Left ventricle myocardium inferior (tissue), 1 donor: ENCODE data around the gene RIMS3. TPM values are rescaled to one million over a fixed set of nuclear protein-coding genes. Genes with fewer than 3 reads are reported as not detected.

Source experiments
- DNase-seq: peaks from one replicate; pipeline ENCODE4 v3.0.0-alpha.2; 2020
- H3K27ac ChIP-seq: fragments of 200-600 bp; replicated peaks from 2 replicates; pipeline ENCODE4 v1.8.0; 2021
- H3K27me3 ChIP-seq: fragments of 200-600 bp; 2 replicates; pipeline ENCODE4 v1.8.0; 2021; ENCODE audit warnings: low read depth
- H3K36me3 ChIP-seq: fragments of 200-600 bp; 2 replicates; pipeline ENCODE4 v1.8.0; 2021
- H3K4me1 ChIP-seq: fragments of 200-600 bp; 2 replicates; pipeline ENCODE4 v1.8.0; 2021
- H3K4me3 ChIP-seq: fragments of 200-600 bp; 2 replicates; pipeline ENCODE4 v1.8.0; 2021; ENCODE audit warnings: mild to moderate bottlenecking, moderate library complexity
- H3K9me3 ChIP-seq: fragments of 200-600 bp; replicated peaks from 2 replicates; pipeline ENCODE4 v1.8.0; 2021
- intact Hi-C: fragments of 100-400 bp; cut with micrococcal nuclease; formaldehyde crosslinking; loops from one replicate; pipeline ENCODE4 v1.11.0; 2022
- total RNA-seq: library from RNA; stranded (reverse); fragmentation: NEBNext Ultra II Directional; extraction: Animal tissue kit (Norgen Biotek cat#: 25700); gene quantifications from one replicate; pipeline ENCODE4 v1.2.1, GENCODE V29; 2021
- TF ChIP-seq, protein P1 (sequence below): fragments of 200-600 bp; IDR thresholded peaks from 2 replicates; pipeline ENCODE4 v1.8.0; 2021; ENCODE audit warnings: antibody characterized with exemption, mild to moderate bottlenecking, borderline replicate concordance
- donor health status: DM: no; HTN: yes; CAD: no; lungs with severe emphysema.

Gene RIMS3
- total RNA-seq, 1 donor from 2014 or later = 0.74 TPM

DNA sequence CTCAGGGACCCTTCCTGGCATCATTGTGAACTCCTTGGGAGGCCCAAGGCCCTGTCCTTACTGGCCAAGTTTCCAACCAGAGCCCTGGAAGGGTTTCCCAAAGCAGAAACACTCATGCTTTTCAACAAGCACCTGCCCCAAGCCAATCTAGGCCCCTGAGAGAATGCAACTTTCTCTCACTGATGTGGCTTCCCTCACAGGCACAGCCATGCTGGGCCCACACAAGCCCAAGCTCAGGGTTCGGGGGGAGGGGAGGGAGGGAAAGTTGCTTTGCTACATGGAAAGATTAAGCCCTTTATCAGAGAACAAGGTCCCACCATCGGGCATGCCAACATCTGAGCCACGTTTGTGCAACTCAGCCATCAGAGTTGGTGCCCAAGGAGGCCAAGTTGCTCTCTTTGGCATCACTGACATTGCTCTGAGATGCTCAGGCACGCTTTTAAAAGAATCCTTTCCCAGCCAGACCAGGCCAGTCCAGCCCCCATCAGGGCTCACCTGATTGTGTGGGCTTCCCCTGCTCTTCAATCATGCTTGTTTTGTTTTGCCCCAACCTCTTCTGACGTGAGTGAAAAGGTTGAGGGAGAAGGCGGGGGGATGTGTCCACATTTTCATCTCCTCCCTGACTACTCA lies 43.5 kb downstream of the RIMS3 start:
- TF ChIP-seq, protein P1, sequence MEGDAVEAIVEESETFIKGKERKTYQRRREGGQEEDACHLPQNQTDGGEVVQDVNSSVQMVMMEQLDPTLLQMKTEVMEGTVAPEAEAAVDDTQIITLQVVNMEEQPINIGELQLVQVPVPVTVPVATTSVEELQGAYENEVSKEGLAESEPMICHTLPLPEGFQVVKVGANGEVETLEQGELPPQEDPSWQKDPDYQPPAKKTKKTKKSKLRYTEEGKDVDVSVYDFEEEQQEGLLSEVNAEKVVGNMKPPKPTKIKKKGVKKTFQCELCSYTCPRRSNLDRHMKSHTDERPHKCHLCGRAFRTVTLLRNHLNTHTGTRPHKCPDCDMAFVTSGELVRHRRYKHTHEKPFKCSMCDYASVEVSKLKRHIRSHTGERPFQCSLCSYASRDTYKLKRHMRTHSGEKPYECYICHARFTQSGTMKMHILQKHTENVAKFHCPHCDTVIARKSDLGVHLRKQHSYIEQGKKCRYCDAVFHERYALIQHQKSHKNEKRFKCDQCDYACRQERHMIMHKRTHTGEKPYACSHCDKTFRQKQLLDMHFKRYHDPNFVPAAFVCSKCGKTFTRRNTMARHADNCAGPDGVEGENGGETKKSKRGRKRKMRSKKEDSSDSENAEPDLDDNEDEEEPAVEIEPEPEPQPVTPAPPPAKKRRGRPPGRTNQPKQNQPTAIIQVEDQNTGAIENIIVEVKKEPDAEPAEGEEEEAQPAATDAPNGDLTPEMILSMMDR = no peak
- Histone ChIP-seq H3K27ac (no peak overlapping the region), H3K4me1 (peaks cover 5% of the 10 kb centered on the region), H3K27me3 (peaks cover 4% of the 10 kb centered on the region), H3K4me3 (no peak overlapping the region), H3K36me3 (no peaks in the 10 kb centered on the region), H3K9me3 (peaks cover 3% of the 10 kb centered on the region)
- intact Hi-C loops = no loop called here
- DNase-seq = no peak

DNA sequence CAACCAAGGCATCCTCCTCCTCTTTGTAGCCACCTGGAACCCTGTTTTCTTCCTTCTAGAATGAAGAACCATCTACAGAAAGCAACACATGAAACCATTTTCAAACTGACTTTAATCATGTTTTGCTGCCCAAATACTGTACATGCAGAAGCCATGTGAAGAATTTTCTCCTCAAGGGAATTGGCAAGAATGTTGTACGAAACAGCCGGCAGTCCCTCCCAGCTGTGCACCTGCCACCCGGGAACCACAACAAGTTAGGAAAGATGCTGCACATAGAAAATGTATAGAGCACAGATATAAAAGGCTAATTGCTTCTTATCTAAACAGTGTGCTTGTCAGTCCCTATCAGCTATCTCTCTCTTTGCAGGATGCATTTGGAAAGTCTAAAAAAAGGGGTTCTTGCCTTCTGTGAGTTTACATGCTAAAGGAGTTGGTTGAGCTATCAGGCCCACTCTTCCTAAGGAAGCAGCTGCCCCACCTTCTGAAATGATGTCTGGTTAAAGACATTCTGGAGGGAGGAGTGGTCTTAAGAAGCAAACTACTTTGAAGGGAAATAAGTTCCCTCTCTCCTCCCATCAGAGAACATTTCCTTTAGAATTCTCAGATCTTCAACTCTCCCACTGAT lies 44.8 kb downstream of the RIMS3 start:
- H3K4me1 ChIP-seq = peaks cover 5% of the 10 kb centered on the region
- peaks cover 4% of the 10 kb centered on the region for H3K27me3 ChIP-seq
- peaks cover 6% of the 10 kb centered on the region for H3K9me3 ChIP-seq
- no peak for DNase-seq
- no peaks in the 10 kb centered on the region for H3K36me3 ChIP-seq
- intact Hi-C loops = no loop called here
- H3K27ac ChIP-seq = no peak overlapping the region
- no peak overlapping the region for H3K4me3 ChIP-seq
- TF ChIP-seq, protein P1 = no peak

DNA sequence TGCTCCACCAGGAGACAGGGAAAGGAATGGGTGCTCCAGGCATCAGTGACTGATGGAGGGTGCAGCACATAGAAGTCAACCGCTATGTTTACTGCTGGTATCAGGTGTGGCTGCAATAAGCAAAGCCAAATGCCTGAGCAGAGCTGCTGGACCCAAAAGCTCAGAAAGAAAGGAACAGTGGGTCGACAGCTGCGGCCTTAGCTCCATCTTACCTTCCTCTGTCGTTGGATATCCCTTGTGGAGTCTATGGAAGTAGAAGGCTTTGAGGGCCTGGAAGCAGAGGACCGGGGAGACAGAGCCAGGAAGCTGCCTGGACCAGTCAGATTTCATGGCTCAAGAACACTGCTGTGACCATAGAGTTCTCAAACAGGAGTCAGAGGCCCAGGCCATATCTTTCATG lies 45.3 kb downstream of the RIMS3 start:
- Histone ChIP-seq H3K27me3 (peaks cover 4% of the 10 kb centered on the region), H3K9me3 (peaks cover 6% of the 10 kb centered on the region), H3K36me3 (no peaks in the 10 kb centered on the region), H3K27ac (no peak overlapping the region), H3K4me1 (peaks cover under 1% of the 10 kb centered on the region), H3K4me3 (no peak overlapping the region)
- TF ChIP-seq, protein P1 = no peak
- no peak for DNase-seq
- intact Hi-C loops = no loop called here

DNA sequence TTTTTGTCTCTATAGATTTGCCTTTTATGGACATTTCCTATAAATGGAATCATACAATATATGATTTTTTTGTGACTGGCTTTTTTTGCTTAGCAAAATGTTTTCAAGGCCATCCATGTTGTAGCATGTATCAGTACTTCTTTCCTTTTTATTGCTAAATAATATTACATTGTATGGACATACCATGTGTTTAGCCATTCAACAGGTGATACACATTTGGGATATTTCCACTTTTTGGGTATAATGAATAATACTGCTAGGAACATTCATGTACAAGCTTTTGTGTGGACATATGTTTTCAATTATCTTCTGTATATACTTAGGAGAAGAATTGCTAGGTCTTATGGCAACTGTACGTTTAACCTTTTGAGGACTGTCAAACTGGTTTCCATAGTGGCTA lies 47.4 kb downstream of the RIMS3 start:
- H3K4me3 ChIP-seq = no peak overlapping the region
- peaks cover 6% of the 10 kb centered on the region for H3K9me3 ChIP-seq
- no peak for DNase-seq
- no peak overlapping the region for H3K27ac ChIP-seq
- H3K36me3 ChIP-seq = no peaks in the 10 kb centered on the region
- intact Hi-C loops = loop anchor here (10.0 kb wide), 1 partner anchor 337 kb away; no protein-coding TSS in a partner anchor
- TF ChIP-seq, protein P1 = no peak
- H3K4me1 ChIP-seq = no peaks in the 10 kb centered on the region
- H3K27me3 ChIP-seq = no peaks in the 10 kb centered on the region

DNA sequence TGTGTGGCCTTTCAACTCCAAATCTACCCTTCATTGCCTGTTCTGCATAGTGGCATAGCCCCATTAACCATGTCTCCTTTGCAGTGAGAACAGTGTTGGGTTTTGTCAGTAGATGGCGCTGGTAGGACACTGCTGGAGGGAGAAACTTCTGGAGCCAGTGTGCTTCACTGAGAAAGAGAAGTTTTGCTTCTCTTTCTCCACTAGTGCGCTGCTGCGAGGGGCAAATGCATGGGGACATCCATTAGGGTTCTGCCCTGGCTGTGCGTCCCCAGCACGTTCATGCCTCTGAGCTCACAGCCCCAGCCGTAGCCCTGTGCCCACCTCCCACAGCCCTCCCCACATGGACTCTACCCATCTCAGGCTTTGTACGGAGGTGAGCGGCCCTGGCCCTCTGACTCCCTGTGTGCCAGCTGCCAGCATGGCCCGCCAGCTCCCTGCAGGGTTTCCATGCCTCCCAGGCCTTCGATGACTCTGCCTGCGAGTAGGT lies 53.1 kb downstream of the RIMS3 start:
- no peak overlapping the region for H3K4me3 ChIP-seq
- H3K9me3 ChIP-seq = peaks cover 2% of the 10 kb centered on the region
- H3K36me3 ChIP-seq = no peaks in the 10 kb centered on the region
- H3K4me1 ChIP-seq = no peaks in the 10 kb centered on the region
- no peaks in the 10 kb centered on the region for H3K27me3 ChIP-seq
- no peak overlapping the region for H3K27ac ChIP-seq
- intact Hi-C loops = loop anchor here (10.0 kb wide), 1 partner anchor 342 kb away; no protein-coding TSS in a partner anchor
- TF ChIP-seq, protein P1 = peak; percentile 85
- no peak for DNase-seq
